Neural progenitor cell (in vitro differentiated cells): Measurements from ENCODE around the gene CHST15.

Experiments used
- EZH2 ChIP-seq: fragments of 200-600 bp; sonication (generic); IDR thresholded peaks from 2 replicates; pipeline ENCODE4 v1.6.1; 2017; ENCODE audit warnings: antibody characterized with exemption, mild to moderate bottlenecking, moderate library complexity
- EZH2phosphoT487 ChIP-seq: fragments of 200-600 bp; sonication (generic); IDR thresholded peaks from 2 replicates; pipeline ENCODE4 v1.6.1; 2017; ENCODE audit warnings: antibody characterized with exemption

GRCh38 chr10:124035928-124036558, 57.4 kb downstream of the CHST15 start:
- TF ChIP-seq EZH2phosphoT487: no peak
- TF ChIP-seq EZH2: no peak
